Type B pancreatic cell (in vitro differentiated cells): Measurements from ENCODE around the gene KISS1R. TPM values are rescaled to one million over a fixed set of nuclear protein-coding genes. Genes with fewer than 3 reads are reported as not detected.

Source experiments
- DNase-seq: peaks from one replicate; pipeline ENCODE4 v3.0.0; 2021; ENCODE audit warnings: mixed read lengths; ENCODE audit not compliant: unreplicated experiment; ENCODE audit errors: extremely low spot score
- H3K27ac Mint-ChIP-seq: 2 replicates; pipeline ENCODE4 v1.8.0; 2021; ENCODE audit warnings: mild to moderate bottlenecking, mixed read lengths
- H3K27me3 Mint-ChIP-seq: 2 replicates; pipeline ENCODE4 v1.8.0; 2021; ENCODE audit warnings: mixed read lengths
- H3K36me3 Mint-ChIP-seq: 2 replicates; pipeline ENCODE4 v1.8.0; 2021; ENCODE audit warnings: mixed read lengths
- H3K4me1 Mint-ChIP-seq: one replicate; pipeline ENCODE4 v1.8.0; 2021; ENCODE audit warnings: mixed read lengths; ENCODE audit not compliant: unreplicated experiment
- H3K4me3 Mint-ChIP-seq: 2 replicates; pipeline ENCODE4 v1.8.0; 2021; ENCODE audit warnings: mild to moderate bottlenecking, mixed read lengths
- H3K9me3 Mint-ChIP-seq: 2 replicates; pipeline ENCODE4 v1.8.0; 2021; ENCODE audit warnings: mixed read lengths
- CTCF ChIP-seq: fragments of 200-600 bp; sonication (generic); conservative IDR thresholded peaks from 2 replicates; pipeline ENCODE4 v1.5.0; 2021; ENCODE audit warnings: antibody characterized with exemption, mild to moderate bottlenecking
- total RNA-seq: library from RNA; stranded (reverse); gene quantifications from 2 replicates; pipeline ENCODE4 v1.2.1, GENCODE V29; 2021; ENCODE audit warnings: low replicate concordance

Gene KISS1R
- total RNA-seq, 1 donor from 2014 or later = 1.2 TPM

- Mint-ChIP-seq H3K27me3 (no peaks in the 10 kb centered on the region), H3K4me1 (peaks cover 20% of the 10 kb centered on the region), H3K27ac (peak overlapping the region; percentile 34), H3K4me3 (peak overlapping the region; percentile 59), H3K36me3 (peaks cover 11% of the 10 kb centered on the region), H3K9me3 (no peaks in the 10 kb centered on the region)
- TF ChIP-seq CTCF = peak; percentile 19
- DNase-seq = no peak
Measured at GRCh38 chr19:960020-960419, 42.9 kb downstream of the KISS1R start.

- no peak for DNase-seq
- Mint-ChIP-seq H3K4me3 (peak overlapping the region; percentile 31), H3K9me3 (no peaks in the 10 kb centered on the region), H3K27me3 (no peaks in the 10 kb centered on the region), H3K36me3 (peaks cover 15% of the 10 kb centered on the region), H3K4me1 (peaks cover 23% of the 10 kb centered on the region), H3K27ac (peak overlapping the region; percentile 34)
- TF ChIP-seq CTCF = no peak
Measured at GRCh38 chr19:960601-960938, 43.4 kb downstream of the KISS1R start.

GRCh38 chr19:961866-962620 is 44.9 kb downstream of the KISS1R start:
- Mint-ChIP-seq H3K4me3 (peak overlapping the region; percentile 75), H3K27me3 (no peaks in the 10 kb centered on the region), H3K27ac (peak overlapping the region; percentile 98), H3K36me3 (peaks cover 15% of the 10 kb centered on the region), H3K4me1 (peaks cover 17% of the 10 kb centered on the region), H3K9me3 (no peaks in the 10 kb centered on the region)
- no peak for TF ChIP-seq CTCF
- no peak for DNase-seq

- peaks cover 17% of the 10 kb centered on the region for H3K4me1 Mint-ChIP-seq
- no peaks in the 10 kb centered on the region for H3K9me3 Mint-ChIP-seq
- peaks cover 19% of the 10 kb centered on the region for H3K36me3 Mint-ChIP-seq
- H3K27ac Mint-ChIP-seq = peak overlapping the region; percentile 98
- no peaks in the 10 kb centered on the region for H3K27me3 Mint-ChIP-seq
- no peak for TF ChIP-seq CTCF
- no peak for DNase-seq
- peak overlapping the region; percentile 51 for H3K4me3 Mint-ChIP-seq
Measured at GRCh38 chr19:962683-963400, 45.7 kb downstream of the KISS1R start.

GRCh38 chr19:963486-963951 is 46.4 kb downstream of the KISS1R start:
- no peaks in the 10 kb centered on the region for H3K27me3 Mint-ChIP-seq
- DNase-seq = no peak
- peaks cover 17% of the 10 kb centered on the region for H3K4me1 Mint-ChIP-seq
- H3K36me3 Mint-ChIP-seq = peaks cover 22% of the 10 kb centered on the region
- no peak for TF ChIP-seq CTCF
- H3K27ac Mint-ChIP-seq = peak overlapping the region; percentile 56
- H3K9me3 Mint-ChIP-seq = no peaks in the 10 kb centered on the region
- H3K4me3 Mint-ChIP-seq = peak overlapping the region; percentile 51
